ENCODE data around the gene MRPL16.
"Not testable (repeated sequence)": the region's sequence is repeated elsewhere in the genome, so short reads cannot be mapped to it uniquely, and the experiment has no call there.

Gene MRPL16

DNA sequence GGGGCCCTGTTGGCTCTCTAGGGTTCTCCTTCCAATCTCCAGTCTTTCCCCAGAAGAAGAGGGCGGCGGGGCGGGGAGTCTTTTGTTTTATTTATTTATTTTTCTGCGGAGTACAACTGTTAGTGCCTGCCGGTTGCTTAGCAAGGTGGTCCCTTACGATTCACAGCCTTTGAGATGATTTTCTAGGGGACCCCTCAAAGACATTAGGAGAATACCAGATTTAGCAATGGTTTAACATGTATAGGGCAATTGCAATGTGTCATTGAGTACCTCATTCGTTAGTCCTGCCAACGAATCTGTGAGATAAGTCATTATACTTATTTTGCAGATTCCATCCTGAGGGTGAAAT is 307 bp upstream of the MRPL16 start:
- no peak for DNase-seq (ENCODE audit: low spot score)

DNA sequence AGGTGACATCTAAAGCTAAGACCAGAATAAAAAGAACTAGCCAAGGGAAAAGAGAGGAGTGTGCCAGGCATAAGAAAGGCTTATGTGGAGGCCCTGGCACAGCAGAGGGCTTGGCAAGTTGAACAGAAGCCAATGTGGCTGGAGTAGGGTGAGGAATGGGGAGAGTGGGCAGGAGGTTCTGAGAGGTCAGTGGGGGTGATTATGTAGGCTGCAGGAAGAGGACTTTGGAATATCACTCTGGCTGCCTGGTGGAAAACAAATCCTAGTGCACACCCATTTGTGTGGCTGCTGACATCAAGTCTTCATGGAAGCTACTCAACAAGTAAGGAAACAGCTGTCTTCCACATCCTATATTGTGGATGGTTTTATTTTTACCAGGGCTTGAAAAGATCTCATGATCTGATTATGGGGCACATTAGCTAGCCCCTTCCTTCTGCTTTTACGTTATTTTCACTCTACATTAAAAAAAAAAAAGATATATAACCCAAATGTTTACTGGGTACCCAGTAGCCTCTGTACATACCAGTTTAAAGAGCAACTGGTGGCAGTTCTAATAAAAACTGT is 3.4 kb downstream of the MRPL16 start:
- no peak for DNase-seq (ENCODE audit: low spot score)

DNA sequence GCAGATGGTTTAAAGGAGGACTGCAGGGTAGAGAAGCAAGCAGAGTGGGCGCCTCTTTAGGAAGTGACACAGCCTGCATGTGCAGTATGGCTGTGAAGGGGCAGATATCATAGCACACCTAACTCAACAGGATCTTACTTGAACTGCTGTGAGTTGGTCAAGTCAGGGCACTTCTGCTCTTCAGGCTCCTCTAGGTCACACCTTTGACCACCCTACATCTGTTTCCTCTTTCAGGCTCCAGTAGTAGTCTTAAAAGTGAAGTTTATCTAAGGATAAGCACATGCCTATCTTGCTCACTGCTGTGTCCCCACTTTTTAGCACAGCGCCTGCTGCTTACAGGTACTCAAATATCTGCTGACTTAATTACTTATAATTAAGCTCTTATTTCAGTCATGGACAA is 6.5 kb downstream of the MRPL16 start:
- no peak for DNase-seq (ENCODE audit: low spot score)

DNA sequence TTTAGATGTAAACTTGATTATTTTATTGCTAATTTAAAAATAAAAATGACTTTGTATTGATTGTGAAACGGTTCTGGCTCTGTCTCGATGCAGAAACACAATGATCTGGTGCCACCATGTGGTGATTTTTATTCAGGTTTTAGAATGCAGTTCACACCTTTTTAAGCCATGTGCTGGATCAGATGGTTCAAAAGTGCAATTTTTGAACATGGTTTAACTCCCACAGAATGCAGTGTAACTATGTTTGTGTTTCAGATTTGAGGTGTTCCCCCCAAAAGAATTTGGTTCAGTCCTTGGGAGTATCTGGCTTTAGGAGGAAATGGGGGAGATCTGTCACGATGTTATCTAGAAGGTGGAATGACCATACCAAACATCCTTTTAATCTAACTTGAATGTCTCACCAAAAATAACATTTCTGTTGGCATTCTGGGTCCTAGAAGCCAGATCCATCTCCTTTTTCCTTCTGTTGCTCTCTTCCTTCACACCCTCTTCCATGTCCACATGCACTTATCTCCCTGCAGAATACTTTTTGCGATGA is 7.9 kb downstream of the MRPL16 start:
- DNase-seq (ENCODE audit: low spot score): peak; percentile 62

DNA sequence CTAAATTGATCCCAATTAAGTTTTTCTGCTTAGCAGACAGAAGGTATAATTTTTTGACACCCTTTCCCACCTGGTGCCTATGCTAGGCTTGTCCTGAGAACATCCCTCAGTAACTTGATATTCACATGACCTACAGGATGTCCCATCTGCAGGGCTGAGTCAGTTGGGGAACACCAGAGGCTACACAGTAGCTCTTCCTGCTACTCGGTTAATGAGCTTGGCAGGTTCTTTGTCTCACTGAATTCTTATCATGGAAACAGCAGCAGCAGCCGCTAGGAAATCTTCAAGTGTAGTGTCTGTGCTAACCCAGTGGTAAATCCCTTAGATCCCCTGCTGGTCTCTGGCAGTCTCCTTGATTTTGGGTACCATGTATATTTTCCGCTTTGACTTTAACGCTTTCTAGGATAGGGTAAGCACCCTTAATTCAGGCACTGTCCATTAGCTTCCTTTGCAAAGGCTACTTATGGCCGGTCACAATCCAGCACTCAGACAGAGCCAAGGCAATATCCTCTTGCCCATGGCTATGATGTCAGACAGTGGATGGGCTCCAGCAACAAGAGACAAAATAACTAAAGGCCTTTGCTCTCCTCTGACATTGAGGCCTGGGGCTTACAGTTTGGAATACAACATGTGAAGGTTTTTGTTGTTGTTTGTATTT is 8.5 kb downstream of the MRPL16 start:
- no peak for DNase-seq (ENCODE audit: low spot score)

DNA sequence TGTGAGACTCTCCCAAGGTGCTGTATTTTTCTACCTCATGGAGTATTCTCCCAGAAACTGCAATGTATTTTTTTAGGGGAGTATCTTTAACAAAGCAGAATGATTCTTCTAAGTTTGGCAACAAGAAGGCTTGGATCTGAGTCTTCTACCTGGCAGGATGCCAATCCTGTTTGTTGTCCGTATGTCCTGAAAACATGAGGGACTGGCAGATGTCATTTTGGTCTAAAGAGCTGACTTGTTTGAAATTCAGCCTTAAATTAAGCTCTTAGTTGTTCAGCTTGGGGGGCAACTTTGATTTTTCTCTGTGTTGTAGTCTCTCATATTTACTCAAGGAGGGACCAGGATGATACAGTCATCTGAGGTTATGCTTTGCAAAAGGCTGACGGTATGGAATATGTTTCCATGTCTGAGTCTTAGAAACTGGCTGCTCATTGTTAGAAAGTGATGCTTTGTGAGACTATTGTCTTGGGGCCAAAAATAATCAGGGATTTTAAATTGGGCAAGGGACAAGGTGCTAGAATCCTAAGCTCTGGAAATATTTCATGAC is 9.3 kb downstream of the MRPL16 start:
- no peak for DNase-seq (ENCODE audit: low spot score)

DNA sequence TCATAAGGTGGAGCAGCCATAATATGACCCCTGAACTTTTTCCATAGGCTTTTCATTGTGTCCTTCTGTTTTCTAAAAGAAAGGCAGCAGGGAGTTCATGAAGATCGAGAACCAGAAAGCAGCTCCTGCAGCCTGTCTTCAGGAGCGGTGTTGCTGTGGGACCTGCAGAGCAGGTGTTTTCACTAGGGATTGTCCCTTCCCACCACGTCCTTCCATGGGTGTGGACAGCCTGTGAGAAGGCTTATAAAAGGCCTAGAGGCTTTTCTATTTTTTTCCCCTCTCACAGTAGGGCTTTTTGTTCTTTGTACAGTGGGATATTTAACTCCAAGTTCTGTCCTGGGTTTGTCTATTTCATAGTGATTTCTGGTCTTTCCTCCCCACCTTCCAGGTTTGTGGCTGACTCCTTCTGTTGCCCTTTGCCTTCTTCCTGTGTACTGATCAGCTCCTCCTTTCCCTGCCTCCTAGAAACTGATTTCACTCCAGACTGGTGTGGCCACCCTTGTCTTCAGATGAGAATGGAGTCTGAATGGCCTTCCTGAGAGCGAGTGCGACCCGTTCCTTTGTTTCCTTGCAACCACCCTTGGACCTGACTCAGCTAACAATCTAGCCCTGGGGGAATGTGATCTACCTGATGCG is 10.1 kb downstream of the MRPL16 start:
- no peak for DNase-seq (ENCODE audit: low spot score)

DNA sequence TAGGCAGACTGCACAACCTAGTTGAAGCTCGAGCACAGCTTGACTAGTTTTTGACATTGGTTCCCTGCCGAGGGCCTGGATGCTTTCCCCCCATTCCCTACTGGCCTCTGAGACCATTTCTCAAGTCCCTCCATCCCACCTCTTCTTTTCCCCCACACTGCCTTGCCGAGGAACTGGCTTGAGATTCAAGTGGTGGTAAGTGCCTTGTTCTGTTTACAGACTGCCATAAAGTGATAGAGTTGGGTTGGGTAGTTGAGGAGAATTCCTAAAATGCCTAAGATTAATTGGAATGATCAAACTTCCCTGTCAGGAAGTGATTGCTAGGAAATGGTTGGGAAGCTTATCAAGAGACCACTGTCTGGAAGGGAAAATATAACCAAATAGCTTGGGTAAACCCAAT is 16.2 kb downstream of the MRPL16 start:
- DNase-seq (ENCODE audit: low spot score): no peak

DNA sequence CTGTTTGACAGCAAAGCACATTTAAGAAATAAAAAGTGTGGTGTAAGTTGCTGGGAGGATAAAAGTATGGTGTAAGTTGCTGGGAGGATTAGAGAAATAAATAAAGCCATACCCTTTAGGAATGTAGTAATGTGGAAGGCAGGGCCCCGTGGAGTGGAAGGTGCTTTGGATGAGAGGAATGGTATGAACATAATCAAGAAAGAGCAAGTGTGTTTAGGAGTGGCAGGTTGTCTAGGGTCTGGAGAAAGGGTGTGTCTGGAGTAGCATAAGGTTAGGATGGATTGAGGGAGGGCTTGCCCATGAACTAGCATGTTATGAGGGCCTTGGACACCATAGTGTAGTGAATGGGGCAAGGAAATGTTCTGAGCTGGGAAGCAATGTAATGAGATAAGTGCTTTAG is 18.1 kb downstream of the MRPL16 start:
- no peak for DNase-seq (ENCODE audit: low spot score)

DNA sequence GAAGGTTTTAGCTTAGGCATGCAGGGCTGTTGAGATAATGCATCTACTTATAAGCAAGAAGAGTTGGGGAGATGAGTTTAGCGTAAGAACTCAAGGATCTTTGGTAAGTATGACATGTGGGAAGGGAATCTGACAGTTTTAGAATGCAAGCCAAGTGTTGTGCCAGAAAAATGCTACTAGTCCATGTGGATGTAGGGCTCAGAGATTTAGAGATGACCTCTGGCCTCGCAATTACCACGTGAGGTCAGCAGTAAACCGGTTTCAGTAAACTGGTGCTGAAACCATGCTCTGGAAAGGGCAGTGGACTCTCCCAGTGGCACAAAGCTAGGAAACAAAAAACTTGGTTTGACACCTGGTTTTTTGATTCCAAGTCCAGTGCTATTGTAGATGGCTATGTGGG is 18.9 kb downstream of the MRPL16 start:
- no peak for DNase-seq (ENCODE audit: low spot score)

DNA sequence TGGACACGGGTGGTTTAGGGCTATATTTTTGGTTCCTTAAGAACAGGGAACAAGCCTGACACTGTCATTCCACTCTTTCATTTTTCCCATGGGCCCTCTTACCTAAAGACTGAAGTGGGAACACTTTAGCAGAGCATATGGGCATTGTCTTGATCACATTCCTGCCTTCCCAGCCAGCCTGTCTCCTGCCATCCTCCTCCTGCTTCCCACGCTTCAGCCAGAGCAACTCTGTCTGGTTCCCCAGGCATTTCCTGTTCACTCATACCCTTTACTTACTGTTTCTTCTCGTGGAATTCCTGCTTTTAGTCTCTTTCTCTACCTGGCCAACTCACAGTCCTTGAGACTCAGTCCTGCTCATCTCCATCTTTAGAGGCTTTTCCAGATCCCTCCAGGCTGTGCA is 22.8 kb downstream of the MRPL16 start:
- DNase-seq (ENCODE audit: low spot score): no peak

DNA sequence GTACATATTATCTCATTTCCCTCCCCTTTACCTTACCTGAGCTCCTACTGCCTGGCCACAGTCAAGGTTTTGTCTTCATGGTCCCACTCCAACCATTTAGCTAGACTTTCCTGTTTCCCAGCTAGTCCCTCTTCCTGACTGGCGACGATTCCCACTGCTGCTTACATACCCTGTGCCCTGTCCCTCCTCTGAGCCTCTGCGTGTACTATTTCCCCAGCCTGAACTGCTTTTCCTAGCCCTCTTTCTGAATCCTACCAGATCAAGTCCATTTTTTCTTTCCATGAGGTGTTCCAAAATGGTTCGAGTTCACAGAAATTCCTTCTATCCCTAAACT is 23.4 kb downstream of the MRPL16 start:
- no peak for DNase-seq (ENCODE audit: low spot score)

DNA sequence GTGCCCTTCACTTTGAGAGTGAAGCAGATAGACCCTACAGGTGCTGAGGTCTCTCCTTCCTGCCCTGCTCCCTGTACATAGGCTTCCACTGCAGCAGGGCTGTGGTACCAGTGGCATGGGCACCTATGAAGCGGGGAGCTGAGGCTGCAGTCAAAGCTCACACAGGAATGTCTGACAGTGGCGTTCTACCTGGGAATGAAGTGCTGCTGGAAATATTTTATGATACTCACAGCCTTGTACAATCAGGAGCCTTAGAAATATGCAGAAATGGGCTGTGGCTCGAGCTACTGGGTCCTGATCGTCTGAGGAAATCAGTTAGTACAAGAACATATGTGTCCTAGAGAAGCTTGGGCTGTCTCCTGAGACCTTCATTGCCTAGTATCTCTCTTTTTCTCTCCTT is 24.8 kb downstream of the MRPL16 start:
- DNase-seq (ENCODE audit: low spot score): no peak

DNA sequence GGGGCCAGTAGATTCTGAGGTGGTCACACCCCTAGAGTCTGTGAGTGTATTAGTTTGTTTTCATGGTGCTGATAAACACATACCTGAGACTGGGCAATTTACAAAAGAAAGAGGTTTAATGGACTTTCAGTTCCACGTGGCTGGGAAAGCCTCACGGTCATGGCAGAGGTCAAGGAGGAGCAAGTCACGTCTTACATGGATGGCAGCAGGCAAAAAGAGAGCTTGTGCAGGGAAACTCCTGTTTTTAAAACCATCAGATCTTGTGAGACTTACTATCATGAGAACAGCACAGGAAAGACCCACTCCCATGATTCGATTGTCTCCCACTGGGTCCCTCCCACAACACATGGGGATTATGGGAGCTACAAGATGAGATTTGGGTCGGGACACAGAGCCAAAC is 26.1 kb downstream of the MRPL16 start:
- not testable (repeated sequence) for DNase-seq (ENCODE audit: low spot score)

DNA sequence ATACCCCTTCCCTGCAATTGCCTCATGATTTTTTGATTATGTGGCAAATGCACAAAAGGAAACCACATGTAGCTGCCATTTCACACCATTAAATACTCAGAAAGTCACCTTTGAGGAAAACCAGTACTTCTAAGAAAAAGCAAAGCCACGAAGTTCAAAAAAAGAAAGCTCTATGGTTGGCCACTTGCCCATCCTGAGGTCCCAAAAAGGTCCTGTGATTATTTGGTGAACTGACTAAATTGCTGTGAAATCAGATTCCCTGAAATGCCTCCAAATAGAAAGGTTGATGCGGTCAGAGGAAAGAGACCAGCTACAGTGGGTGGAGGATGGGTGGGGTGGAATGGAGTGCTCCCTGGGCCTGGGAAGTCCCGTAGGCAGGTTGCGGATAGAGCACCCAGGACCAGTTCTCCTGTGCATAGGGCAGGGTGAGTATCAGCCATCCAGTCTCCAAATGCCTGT is 26.9 kb downstream of the MRPL16 start:
- DNase-seq (ENCODE audit: low spot score): no peak

DNA sequence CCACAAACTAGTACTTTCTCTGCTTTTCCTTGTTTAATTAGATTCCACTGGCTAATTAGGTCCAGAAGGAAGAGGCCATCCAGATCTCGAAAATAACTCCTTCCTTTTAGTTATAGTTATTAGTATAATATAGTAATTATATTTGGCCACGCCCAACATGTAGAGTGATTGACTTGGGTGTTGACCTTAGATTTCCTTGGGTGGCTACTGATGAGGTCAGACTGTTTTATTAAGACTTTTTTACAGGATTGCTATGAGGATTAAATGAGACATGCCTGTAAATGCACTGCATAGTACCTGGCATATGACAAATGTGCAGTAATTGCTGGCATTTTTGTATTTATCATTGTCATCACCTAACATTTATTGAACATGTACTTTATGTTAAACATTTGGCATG is 28.5 kb downstream of the MRPL16 start:
- DNase-seq (ENCODE audit: low spot score): no peak

DNA sequence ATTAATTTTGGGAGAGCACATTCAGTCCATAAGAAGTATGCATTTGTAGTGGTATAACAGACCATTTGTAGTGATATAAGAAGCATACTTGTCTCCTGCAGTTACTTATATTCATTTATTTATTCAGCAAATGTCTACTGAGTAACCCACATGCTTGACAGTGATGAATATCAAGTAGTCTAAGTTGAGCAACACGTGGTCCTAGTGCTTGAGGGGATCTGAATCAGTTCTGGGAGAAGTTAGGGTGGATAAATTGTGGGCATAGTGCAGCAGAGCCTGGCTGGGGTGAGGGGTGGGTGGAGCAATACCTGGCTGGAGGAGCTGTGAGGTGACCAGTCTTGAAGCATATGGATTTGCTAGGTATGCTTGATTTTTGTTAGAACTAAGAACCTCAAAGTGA is 31.1 kb downstream of the MRPL16 start:
- no peak for DNase-seq (ENCODE audit: low spot score)

DNA sequence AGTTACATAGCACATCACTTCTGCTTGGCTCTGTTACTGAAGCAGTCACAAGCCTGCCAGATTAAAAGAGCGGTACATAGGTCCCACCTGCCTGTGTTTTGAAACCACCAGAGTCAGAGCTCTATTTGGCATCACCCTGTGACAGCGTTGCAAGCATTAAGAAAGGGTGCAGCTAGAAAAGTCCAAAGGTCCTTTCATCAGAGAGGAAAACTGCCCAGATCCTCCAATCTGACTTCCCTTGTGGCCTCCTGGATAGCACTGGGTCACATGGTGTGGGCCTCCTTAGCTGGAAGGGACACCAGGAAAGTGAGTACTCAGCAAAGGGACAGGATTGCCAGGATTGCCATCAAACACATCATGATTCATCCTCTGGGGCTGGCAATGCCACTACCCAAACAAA is 32.5 kb downstream of the MRPL16 start:
- no peak for DNase-seq (ENCODE audit: low spot score)

DNA sequence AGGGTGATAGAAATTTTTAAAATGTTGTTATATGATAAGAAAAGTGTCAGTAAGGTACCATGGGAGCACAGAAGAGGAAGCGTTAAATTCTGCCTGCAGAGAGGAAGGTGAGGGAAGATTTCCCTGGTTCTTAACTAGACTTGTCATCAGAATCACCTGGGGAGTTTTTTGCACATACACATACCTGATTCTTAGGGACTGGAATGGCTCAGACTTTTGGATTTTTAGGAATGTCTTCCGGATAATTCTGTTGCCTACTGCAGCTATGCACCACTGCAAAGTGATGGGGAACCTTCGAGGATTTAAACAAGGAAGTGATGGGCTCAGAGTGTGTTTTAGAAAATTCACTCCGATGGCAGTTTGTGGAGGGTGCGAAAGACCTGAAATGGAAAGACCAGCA is 33.5 kb downstream of the MRPL16 start:
- no peak for DNase-seq (ENCODE audit: low spot score)

DNA sequence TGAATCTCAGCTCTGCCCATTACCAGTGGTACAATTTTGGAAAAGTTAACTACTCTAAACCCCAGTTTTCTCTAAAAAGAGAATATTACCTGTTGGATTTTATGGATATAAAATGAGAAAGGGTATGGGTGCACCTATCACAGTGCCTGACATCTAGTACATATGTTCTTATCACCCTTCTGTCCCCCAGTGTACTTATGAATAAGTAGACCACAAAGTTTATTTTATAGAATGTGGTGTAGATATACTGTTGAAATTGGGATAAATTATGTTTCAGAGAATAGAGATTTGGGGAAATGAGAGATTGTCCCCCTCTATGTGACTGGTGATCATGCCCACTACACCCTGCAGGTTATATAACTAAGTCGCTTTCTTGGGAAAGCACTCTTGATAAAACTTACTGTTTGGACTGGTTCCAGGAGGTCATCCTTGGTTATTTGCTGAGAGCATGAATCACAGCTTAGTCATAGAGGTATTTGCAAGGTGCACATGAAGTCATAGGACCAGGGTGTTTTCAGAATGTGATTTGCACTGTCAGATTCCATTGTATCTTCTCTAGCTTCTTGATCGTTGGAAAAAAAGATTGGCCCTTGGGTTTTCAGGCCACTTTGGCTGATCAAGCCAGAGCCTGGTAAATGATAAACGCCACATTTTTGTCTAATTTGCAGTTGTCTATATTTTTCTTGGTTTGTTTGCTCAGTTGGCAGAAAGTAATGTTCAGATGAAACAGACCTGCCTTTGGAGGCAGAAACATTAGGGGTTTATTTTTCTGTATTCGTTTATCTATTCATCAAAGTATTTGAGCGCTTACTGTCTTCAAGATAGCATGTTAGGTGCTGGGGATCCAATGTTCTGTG is 34.1 kb downstream of the MRPL16 start:
- DNase-seq (ENCODE audit: low spot score): no peak

DNA sequence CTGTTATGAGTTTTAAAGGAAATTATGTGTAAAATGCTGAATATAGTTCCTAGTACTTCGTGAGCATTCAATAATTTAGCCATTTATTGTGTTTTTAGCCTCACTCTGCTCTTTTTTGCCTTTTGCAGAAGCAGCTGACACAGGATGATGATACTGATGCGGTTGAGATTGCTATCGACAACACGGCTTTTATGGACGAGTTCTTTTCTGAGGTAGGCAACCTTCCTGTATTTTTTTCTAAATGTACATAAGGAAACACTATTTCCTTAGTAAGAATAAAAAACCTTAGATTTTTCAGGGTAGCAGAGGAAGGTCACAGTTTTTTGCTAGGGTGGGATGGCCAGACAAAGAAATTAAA is 37.5 kb downstream of the MRPL16 start:
- DNase-seq (ENCODE audit: low spot score): no peak

DNA sequence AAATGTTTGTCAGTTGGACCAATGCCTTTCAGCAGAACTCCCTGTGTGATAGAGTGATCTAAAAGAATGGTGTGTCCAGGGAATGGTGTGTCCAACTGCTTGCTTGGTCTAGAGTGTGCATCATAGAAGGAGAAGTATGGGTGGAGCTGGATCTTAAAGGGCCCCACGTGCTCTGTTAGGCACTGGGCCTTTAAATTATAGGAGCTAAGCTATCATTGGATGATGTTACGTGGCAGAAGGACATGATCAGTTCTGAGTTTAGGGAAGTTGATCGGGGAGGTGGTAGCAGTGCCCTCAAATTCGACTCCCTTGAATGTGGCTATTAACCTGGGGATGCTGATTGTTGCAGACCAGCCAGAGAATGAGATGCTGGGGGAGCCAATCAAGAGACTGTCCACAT is 39.0 kb downstream of the MRPL16 start:
- no peak for DNase-seq (ENCODE audit: low spot score)

DNA sequence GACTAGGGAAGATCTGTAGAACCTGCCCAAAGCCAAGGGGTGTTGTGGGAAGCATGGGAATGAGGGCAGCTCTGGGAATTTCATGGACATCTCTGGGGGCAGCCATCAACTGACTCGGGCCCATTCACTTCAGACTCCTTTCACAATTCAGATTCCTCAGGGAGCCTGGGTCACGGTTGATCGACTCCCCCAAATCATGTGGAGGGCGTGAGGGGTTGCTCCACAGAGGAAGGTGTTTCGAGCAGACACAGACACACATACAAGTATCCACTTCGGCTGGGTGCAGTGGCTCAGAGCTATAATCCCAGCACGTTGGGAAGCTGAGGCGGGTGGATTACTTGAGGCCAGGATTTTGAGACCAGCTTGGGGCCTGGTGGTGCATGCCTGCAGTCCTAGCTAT is 39.7 kb downstream of the MRPL16 start:
- no peak for DNase-seq (ENCODE audit: low spot score)

All from NAMALWA (cell line).